GM18951 (cell line): ENCODE data around the gene ZCCHC24.

Source experiments
- POLR2A ChIP-seq: IDR thresholded peaks from 4 replicates; pipeline ENCODE4 v1.6.1; 2011; ENCODE audit warnings: mild to moderate bottlenecking; ENCODE audit not compliant: insufficient read length, insufficient read depth; ENCODE audit errors: extremely low read depth
- in situ Hi-C: fragments of 300-500 bp; cut with MboI; formaldehyde crosslinking; loops from one replicate; pipeline ENCODE4 v1.12.0; 2022; ENCODE audit warnings: low sequenced_read_pairs, mixed read lengths, inconsistent platforms; ENCODE audit not compliant: unreplicated experiment

Gene ZCCHC24

GRCh38 chr10:79468015-79468560 is 22.7 kb upstream of the ZCCHC24 start:
- no peak for TF ChIP-seq POLR2A
- in situ Hi-C loops, result loop anchor here (10.0 kb wide), 1 partner anchor 73 kb away; no protein-coding TSS in a partner anchor

- no peak for TF ChIP-seq POLR2A
- in situ Hi-C loops, result loop anchor here (10.0 kb wide), 1 partner anchor 71 kb away; no protein-coding TSS in a partner anchor
Measured at GRCh38 chr10:79465341-79465740, 19.9 kb upstream of the ZCCHC24 start.

GRCh38 chr10:79463578-79464496 is 18.4 kb upstream of the ZCCHC24 start:
- TF ChIP-seq POLR2A, result no peak
- in situ Hi-C loops, result loop anchor here (10.0 kb wide), 1 partner anchor 69 kb away; no protein-coding TSS in a partner anchor

DNA sequence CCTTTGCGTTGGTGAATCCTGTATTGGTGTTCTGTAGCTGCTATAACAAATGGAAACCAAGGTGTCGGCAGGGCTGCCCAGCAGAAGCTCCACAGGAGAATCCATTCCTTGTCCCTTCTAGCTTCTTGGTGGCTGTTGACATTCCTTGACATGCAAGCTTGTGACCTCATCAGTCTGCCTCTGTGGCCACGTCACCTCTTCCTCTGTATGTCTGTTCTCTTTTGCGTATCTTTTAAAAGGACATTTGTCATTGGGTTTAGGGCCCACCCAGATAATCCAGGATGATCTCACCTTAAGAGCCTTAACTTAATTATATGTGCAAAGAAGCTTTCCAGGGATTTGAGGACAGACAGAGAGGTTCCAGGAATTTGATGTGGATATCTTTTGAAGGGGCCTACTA is 15.3 kb upstream of the ZCCHC24 start:
- no peak for TF ChIP-seq POLR2A
- in situ Hi-C loops, result loop anchor here (10.0 kb wide), 1 partner anchor 66 kb away; no protein-coding TSS in a partner anchor

DNA sequence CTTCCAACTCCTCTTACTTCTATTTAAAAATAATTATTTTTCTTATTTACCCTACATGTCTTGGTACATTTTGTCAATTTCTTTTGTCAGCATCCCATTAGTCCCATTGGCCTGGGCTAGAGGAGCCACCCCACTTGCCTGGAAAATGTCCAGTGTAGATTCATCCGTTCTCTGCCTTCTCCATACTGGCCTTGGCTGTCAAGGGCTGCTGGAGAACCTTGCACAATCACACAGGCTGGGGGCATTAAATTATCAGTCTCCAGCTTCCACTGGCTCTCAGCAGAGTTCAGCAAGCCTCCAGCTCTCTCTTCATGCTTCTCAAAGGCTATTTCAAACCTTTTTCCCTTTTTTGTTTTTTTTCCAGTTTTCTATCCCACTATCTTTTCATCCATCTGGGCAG is 13.8 kb upstream of the ZCCHC24 start:
- TF ChIP-seq POLR2A, result no peak
- in situ Hi-C loops, result no loop called here

DNA sequence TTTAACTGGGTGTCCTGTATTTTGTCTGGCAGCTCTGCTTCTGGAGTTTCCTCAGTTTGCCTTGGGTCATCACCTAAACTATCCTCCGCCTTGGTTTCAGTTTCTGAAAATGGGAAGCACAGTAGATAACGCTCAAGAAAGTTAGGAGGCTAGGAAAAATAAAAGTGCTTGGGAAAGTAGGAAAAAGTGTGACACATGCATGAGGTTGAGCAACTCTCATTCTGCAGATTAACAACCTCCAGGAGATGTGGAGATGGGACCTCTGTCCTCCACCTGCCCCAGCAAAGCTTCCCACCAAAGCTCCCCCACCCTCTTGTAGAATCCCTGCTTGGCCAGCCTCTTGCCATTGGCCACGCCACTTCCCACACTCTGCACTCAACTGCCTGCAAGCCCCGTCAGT is 13.1 kb upstream of the ZCCHC24 start:
- in situ Hi-C loops, result no loop called here
- no peak for TF ChIP-seq POLR2A

GRCh38 chr10:79457256-79457785 is 11.9 kb upstream of the ZCCHC24 start:
- in situ Hi-C loops, result no loop called here

GRCh38 chr10:79454259-79454658 is 8.8 kb upstream of the ZCCHC24 start:
- in situ Hi-C loops, result no loop called here
- TF ChIP-seq POLR2A, result no peak

More at GRCh38 chr10:79457256-79457785, 11.9 kb upstream of the ZCCHC24 start:
- TF ChIP-seq POLR2A, result no peak

DNA sequence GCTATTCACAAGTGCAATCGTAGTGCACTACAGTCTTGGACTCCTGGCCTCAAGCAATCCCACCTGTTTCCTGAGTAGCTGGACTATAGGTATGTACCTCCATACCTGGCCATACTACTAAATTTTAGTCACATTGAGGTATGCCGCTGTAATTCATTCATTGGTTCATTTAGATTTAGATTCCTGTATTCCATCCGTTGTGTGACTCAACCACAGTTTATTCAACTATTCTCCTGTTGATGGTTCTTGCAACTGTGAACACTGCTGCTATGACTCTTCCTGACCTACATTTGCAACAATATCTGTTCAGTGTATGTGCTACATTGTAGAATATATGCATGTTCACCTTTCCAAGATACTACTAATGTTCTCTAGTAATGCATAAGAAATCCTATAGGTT is 8.0 kb upstream of the ZCCHC24 start:
- in situ Hi-C loops, result no loop called here
- no peak for TF ChIP-seq POLR2A

DNA sequence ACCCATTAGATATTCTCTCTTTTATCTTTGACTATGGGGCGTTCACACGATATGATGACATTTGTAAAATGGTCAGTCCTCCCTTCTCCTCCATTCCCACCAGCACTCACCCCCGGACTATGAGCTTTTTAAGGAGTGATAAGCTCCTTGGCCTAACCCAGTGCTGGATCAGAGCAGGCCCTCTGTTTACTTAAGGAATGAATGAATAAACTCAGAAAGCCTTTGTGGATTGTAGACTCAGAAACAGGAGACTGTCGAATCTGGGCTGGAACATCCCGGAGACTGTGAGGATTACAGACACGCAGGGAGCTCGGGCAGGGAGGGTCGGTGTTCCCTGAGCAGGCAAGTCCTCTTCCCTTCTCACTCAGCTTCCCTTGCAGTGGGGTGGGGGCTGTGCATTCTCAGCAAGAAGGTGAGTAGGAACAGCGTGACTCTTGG is 6.8 kb upstream of the ZCCHC24 start:
- no peak for TF ChIP-seq POLR2A
- in situ Hi-C loops, result no loop called here

DNA sequence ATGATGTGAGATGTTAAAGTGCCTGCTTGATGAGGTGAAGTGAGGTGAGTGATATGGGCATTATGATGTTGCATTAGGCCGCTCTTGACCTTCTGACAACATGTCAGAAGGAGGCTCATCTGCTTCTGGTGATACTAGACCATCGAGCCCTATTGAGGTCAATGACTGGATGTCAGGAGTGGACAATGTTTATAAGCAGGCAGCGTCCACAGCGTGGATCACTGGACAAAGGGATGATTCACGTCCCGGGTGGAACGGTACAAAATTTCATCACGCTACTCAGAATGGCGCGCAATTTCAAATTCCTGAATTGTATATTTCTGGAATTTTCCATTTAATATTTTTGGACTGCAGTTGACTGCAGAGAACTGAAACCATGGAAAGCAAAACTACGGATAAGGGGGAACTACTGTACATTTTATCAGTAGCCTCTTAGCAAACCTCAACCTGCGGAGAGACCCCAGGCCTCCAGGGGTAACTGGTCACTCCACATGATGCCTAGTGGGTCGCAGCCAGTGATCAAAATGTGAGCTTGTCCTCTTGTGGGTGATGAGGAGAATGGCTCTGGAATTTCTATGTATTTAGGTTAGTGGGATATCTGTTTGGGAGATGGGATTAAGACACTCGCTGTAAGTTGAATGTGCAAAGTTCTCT is 5.7 kb upstream of the ZCCHC24 start:
- in situ Hi-C loops, result no loop called here
- TF ChIP-seq POLR2A, result no peak

DNA sequence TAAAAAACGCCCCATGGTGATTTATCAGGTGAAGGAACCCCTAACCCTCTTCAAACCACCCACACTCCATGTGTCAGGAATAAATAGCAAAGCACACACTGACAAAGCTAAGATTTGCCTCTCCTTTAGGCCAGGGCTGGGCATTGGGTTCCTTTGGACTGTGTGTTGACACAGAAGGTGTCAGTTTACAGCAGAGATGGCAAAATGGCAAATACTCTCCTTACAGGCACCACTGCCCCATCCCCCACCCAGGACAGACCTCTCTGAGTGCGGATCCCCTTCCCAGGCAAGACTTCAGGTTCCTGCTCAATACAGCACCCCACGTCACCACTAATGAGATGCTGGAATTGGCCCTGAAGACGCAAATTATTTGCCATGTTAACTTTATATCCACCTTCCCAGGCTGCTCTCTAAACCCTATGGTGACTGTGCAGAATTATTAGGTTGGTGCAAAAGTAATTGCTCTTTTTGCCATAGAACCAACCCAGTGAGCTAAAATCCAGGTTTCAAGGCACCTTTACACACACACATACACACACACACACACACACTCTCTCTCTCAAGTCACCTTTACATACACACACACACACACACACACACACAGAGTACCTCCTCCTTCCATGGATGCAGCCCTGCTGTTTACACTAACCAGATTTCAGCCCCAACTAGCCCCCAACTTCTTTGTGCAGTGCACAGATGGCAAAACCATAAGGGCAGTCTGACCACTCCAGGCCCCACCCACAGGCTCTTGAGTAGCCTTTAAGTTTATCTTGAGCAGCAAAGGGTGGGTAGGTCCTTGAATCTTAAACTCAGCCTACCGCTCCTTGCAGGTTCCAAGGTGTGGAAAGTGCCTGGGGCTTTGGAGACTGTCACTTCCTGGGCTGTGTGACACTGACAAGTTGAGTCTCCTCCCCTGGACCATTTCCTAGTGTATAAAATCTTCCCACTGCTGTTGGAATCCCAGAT is 4.0 kb upstream of the ZCCHC24 start:
- TF ChIP-seq POLR2A, result no peak
- in situ Hi-C loops, result no loop called here
